Cardiac muscle cell (in vitro differentiated cells and primary cell): ENCODE results near the gene SLC35A2. TPM values are rescaled to one million over a fixed set of nuclear protein-coding genes. Genes with fewer than 3 reads are reported as not detected.

Source experiments
- DNase-seq, 2 donors: peaks; one replicate each; pipeline versions ENCODE4 v3.0.0 to v3.0.0-alpha.2; 2010 to 2017; ENCODE audit warnings: low read depth in 1 of 2, low spot score in 1 of 2
- H3K27ac ChIP-seq: fragments of 200-600 bp; sonication (generic); 2 replicates; pipeline ENCODE4 v1.5.1; 2016
- H3K27me3 ChIP-seq: fragments of 200-600 bp; sonication (generic); 2 replicates; pipeline ENCODE4 v1.6.0; 2016; ENCODE audit warnings: control low read depth
- H3K36me3 ChIP-seq: fragments of 200-600 bp; sonication (generic); 2 replicates; pipeline ENCODE4 v1.5.1; 2016; ENCODE audit warnings: control low read depth
- H3K4me1 ChIP-seq: fragments of 200-600 bp; sonication (generic); 2 replicates; pipeline ENCODE4 v1.8.1; 2017; ENCODE audit warnings: low read depth, mild to moderate bottlenecking, mixed run types
- H3K4me3 ChIP-seq: fragments of 200-600 bp; sonication (generic); 2 replicates; pipeline ENCODE4 v1.5.1; 2016; ENCODE audit warnings: mild to moderate bottlenecking
- H3K9me3 ChIP-seq: fragments of 200-600 bp; sonication (generic); 2 replicates; pipeline ENCODE4 v1.5.1; 2017; ENCODE audit warnings: low read depth, mild to moderate bottlenecking, control low read depth
- CTCF ChIP-seq: IDR thresholded peaks from 2 replicates; pipeline ENCODE4 v1.5.1; 2012; ENCODE audit warnings: low read depth, mild to moderate bottlenecking, low read length
- polyA plus RNA-seq: library from polyadenylated mRNA; unstranded; fragments of >200 nt; fragmentation: Nextera tagmentation; extraction: Ambion mirVana; gene quantifications from 2 replicates; pipeline ENCODE4 v1.2.1, GENCODE V29; 2016
- total RNA-seq: library from RNA; depleted of rRNA; stranded (reverse); fragments of >200 nt; gene quantifications from 2 replicates; pipeline ENCODE4 v1.2.3, GENCODE V29; 2016

Gene SLC35A2
- total and polyA plus RNA-seq, 2 experiments from 2014 or later: 22.2 to 41.8 TPM

GRCh38 chrX:48924270-48924669 is 12.8 kb upstream of the SLC35A2 start:
- H3K27me3 ChIP-seq: no peaks in the 10 kb centered on the region
- no peak overlapping the region for H3K4me3 ChIP-seq
- H3K4me1 ChIP-seq: peaks cover 4% of the 10 kb centered on the region
- no peak for TF ChIP-seq CTCF
- peaks cover 3% of the 10 kb centered on the region for H3K36me3 ChIP-seq
- no peak overlapping the region for H3K27ac ChIP-seq
- no peak for DNase-seq
- H3K9me3 ChIP-seq: no peaks in the 10 kb centered on the region

GRCh38 chrX:48923771-48924170 is 12.3 kb upstream of the SLC35A2 start:
- Histone ChIP-seq H3K27me3 (no peaks in the 10 kb centered on the region), H3K36me3 (peaks cover 3% of the 10 kb centered on the region), H3K27ac (no peak overlapping the region), H3K4me3 (no peak overlapping the region), H3K4me1 (peaks cover 4% of the 10 kb centered on the region), H3K9me3 (no peaks in the 10 kb centered on the region)
- TF ChIP-seq CTCF: no peak
- no peak for DNase-seq

GRCh38 chrX:48920718-48921104 is 9.3 kb upstream of the SLC35A2 start:
- Histone ChIP-seq H3K9me3 (no peaks in the 10 kb centered on the region), H3K4me1 (peaks cover 7% of the 10 kb centered on the region), H3K27ac (no peak overlapping the region), H3K4me3 (no peak overlapping the region), H3K27me3 (no peaks in the 10 kb centered on the region), H3K36me3 (no peaks in the 10 kb centered on the region)
- DNase-seq: no peak
- no peak for TF ChIP-seq CTCF

- peak overlapping the region; percentile 70 for H3K4me3 ChIP-seq
- H3K9me3 ChIP-seq: no peaks in the 10 kb centered on the region
- DNase-seq: no peak
- no peaks in the 10 kb centered on the region for H3K36me3 ChIP-seq
- peak overlapping the region; percentile 83 for H3K27ac ChIP-seq
- H3K4me1 ChIP-seq: peaks cover 7% of the 10 kb centered on the region
- no peaks in the 10 kb centered on the region for H3K27me3 ChIP-seq
- no peak for TF ChIP-seq CTCF
Observed at GRCh38 chrX:48919947-48920717, 8.7 kb upstream of the SLC35A2 start.

- H3K4me1 ChIP-seq: peaks cover 7% of the 10 kb centered on the region
- H3K9me3 ChIP-seq: no peaks in the 10 kb centered on the region
- no peak for TF ChIP-seq CTCF
- DNase-seq: no peak
- no peaks in the 10 kb centered on the region for H3K27me3 ChIP-seq
- peak overlapping the region; percentile 70 for H3K4me3 ChIP-seq
- H3K36me3 ChIP-seq: no peaks in the 10 kb centered on the region
- peak overlapping the region; percentile 83 for H3K27ac ChIP-seq
Observed at GRCh38 chrX:48919360-48919841, 8.0 kb upstream of the SLC35A2 start.
